HL-60 (cell line): ENCODE data around the gene TEKTIP1.

Experiments used
- DNase-seq, 2 experiments: peaks; one replicate each; pipeline ENCODE4 v3.0.0-alpha.2; 2010 to 2020; ENCODE audit warnings: low read depth in 1 of 2, low spot score in 1 of 2
- H3K27ac ChIP-seq: fragments of 250-450 bp; sonication (Bioruptor Pico); replicated peaks from 2 replicates; pipeline ENCODE4 v1.5.1; 2020; ENCODE audit warnings: mild to moderate bottlenecking, moderate library complexity
- H3K27me3 ChIP-seq: fragments of 250-450 bp; sonication (Bioruptor Pico); 2 replicates; pipeline ENCODE4 v1.5.1; 2021; ENCODE audit warnings: mild to moderate bottlenecking, moderate library complexity; ENCODE audit not compliant: insufficient read depth, poor library complexity, severe bottlenecking
- H3K4me3 ChIP-seq: replicated peaks from 2 replicates; pipeline ENCODE4 v1.5.1; 2011; ENCODE audit warnings: mild to moderate bottlenecking, control low read depth, low read length; ENCODE audit not compliant: insufficient read depth
- GABPA ChIP-seq: IDR thresholded peaks from 2 replicates; pipeline ENCODE4 v1.6.1; 2012; ENCODE audit warnings: low read depth
- POLR2AphosphoS5 ChIP-seq: IDR thresholded peaks from 2 replicates; pipeline ENCODE4 v1.6.1; 2012; ENCODE audit warnings: low read depth
- SPI1 ChIP-seq: IDR thresholded peaks from 2 replicates; pipeline ENCODE4 v1.6.1; 2012; ENCODE audit warnings: low read depth, mild to moderate bottlenecking, borderline replicate concordance
- TF ChIP-seq, protein P1 (sequence below): IDR thresholded peaks from one replicate; pipeline ENCODE4 v1.5.1; 2011; ENCODE audit warnings: low read length, control low read depth, inconsistent platforms; ENCODE audit not compliant: insufficient read depth
- TF ChIP-seq, protein P2 (sequence below): IDR thresholded peaks from 2 replicates; pipeline ENCODE4 v1.6.1; 2012; ENCODE audit warnings: low read depth; ENCODE audit not compliant: insufficient replicate concordance

TEKTIP1 gene

DNA sequence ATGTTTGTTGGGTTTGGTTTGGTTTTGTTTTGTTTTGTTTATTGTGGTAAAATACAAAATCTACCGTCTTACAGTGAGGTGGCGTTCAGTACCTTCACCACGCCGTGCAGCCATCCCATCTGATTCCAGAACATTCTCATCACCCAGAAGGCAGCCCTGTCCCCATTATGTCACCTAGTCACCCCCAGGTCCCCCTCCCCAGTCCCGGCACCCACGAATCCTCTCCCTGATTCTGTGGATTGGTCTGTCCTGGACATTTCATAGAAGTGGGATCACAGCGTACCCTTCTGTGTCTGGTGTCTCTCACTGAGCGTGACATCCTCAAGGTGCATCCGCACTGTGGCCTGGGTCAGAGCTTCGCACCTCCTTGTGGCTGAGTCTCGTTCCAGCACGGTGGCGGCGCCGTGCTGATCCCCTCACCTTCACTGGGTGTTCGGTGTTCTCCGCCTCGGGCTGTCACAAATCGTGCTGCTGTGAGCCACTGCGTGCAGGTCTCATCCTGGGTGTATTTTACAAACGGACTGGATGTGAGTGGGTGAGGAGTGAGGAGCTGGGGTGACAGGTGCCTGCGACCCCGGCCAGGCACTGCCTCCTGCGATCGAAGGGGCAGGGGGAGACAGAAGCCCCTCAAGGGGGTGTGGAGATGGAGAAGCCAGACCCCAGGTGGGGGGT lies 580 bp upstream of the TEKTIP1 start:
- no peaks in the 10 kb centered on the region for H3K27me3 ChIP-seq
- H3K27ac ChIP-seq: peak overlapping the region; percentile 65; the same call in 1 of the 2 replicates
- no peak for DNase-seq

DNA sequence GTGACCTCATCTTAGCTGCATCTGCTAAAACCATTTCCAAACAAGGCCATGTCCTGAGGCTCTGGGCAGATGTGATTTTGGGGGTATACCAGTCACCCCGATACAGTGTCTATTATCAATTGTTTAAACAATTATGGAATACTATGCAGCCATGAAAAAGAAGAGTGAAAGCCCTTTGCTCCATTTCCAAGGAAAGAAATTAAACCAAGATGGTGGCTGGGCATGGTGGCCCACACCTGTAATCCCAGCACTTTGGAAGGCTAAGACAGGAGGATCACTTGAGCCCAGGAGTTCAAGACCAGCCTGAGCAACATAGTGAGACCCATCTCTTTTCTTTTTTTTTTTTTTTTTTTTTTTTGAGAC lies 763 bp downstream of the TEKTIP1 start:
- no peak for DNase-seq
- no peak overlapping the region for H3K27ac ChIP-seq
- H3K4me3 ChIP-seq: no peak overlapping the region
- no peak for TF ChIP-seq SPI1
- TF ChIP-seq, protein P1, sequence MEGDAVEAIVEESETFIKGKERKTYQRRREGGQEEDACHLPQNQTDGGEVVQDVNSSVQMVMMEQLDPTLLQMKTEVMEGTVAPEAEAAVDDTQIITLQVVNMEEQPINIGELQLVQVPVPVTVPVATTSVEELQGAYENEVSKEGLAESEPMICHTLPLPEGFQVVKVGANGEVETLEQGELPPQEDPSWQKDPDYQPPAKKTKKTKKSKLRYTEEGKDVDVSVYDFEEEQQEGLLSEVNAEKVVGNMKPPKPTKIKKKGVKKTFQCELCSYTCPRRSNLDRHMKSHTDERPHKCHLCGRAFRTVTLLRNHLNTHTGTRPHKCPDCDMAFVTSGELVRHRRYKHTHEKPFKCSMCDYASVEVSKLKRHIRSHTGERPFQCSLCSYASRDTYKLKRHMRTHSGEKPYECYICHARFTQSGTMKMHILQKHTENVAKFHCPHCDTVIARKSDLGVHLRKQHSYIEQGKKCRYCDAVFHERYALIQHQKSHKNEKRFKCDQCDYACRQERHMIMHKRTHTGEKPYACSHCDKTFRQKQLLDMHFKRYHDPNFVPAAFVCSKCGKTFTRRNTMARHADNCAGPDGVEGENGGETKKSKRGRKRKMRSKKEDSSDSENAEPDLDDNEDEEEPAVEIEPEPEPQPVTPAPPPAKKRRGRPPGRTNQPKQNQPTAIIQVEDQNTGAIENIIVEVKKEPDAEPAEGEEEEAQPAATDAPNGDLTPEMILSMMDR: no peak
- TF ChIP-seq POLR2AphosphoS5: no peak
- TF ChIP-seq, protein P2, sequence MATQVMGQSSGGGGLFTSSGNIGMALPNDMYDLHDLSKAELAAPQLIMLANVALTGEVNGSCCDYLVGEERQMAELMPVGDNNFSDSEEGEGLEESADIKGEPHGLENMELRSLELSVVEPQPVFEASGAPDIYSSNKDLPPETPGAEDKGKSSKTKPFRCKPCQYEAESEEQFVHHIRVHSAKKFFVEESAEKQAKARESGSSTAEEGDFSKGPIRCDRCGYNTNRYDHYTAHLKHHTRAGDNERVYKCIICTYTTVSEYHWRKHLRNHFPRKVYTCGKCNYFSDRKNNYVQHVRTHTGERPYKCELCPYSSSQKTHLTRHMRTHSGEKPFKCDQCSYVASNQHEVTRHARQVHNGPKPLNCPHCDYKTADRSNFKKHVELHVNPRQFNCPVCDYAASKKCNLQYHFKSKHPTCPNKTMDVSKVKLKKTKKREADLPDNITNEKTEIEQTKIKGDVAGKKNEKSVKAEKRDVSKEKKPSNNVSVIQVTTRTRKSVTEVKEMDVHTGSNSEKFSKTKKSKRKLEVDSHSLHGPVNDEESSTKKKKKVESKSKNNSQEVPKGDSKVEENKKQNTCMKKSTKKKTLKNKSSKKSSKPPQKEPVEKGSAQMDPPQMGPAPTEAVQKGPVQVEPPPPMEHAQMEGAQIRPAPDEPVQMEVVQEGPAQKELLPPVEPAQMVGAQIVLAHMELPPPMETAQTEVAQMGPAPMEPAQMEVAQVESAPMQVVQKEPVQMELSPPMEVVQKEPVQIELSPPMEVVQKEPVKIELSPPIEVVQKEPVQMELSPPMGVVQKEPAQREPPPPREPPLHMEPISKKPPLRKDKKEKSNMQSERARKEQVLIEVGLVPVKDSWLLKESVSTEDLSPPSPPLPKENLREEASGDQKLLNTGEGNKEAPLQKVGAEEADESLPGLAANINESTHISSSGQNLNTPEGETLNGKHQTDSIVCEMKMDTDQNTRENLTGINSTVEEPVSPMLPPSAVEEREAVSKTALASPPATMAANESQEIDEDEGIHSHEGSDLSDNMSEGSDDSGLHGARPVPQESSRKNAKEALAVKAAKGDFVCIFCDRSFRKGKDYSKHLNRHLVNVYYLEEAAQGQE: no peak
- no peak for TF ChIP-seq GABPA
- no peaks in the 10 kb centered on the region for H3K27me3 ChIP-seq

More for the DNA sequence above, 580 bp upstream of the TEKTIP1 start:
- no peak overlapping the region for H3K4me3 ChIP-seq
- no peak for TF ChIP-seq POLR2AphosphoS5
- TF ChIP-seq, protein P1: no peak
- TF ChIP-seq, protein P2: no peak
- no peak for TF ChIP-seq SPI1
- no peak for TF ChIP-seq GABPA

DNA sequence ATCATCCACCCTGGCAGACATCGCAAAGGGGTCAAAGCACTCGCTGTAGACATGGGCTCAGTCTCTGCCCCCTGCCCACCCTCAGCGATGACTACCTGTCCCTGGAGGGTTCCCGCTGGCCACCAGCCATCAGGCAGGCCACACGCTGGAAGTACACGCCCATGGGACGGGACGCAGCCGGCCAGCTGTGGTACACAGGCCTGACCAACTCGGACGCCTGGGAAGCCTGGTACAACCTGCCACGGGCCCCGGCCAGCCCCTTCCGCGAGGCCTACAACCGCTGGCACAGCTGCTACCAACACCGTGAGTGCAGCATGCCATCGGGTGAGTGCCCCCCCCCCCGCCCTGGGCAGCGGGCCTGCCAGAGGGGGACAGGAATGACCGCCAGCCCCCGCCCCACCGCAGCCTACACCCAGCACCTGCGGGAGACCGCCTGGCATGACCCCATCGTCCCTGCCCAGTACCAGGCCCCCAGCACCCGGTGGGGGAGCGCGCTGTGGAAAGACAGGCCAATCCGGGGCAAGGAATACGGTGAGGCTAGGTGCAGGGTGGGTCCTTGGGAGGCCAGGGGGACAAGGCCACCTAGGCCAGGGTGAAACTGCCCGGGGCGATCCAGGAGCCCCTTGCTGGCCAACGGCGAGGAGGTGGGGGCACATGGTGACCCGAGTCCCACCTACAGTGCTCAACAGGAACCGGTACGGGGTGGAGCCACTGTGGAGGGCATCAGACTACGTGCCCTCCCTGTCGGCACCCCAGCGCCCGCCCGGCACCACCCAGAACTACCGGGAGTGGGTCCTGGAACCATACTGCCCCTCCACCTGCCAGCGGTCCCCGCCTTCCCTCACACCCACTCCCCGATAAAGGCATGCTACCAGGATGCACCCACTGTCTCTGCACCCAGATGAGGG lies 4.4 kb downstream of the TEKTIP1 start:
- no peak overlapping the region for H3K27ac ChIP-seq
- no peak overlapping the region for H3K4me3 ChIP-seq
- H3K27me3 ChIP-seq: no peaks in the 10 kb centered on the region
- TF ChIP-seq POLR2AphosphoS5: no peak
- TF ChIP-seq, protein P1: no peak
- TF ChIP-seq, protein P2: no peak
- TF ChIP-seq SPI1: no peak
- no peak for TF ChIP-seq GABPA
- DNase-seq: no peak
